Measurements from ENCODE around the gene GPR4. TPM values are rescaled to one million over a fixed set of nuclear protein-coding genes. Genes with fewer than 3 reads are reported as not detected.
A peak's percentile ranks its signal among the peaks of the same experiment; 100 is the strongest.

The GPR4 gene
- total and polyA plus RNA-seq, 2 of the 8 experiments (the other 6 are each of a cell fraction or from before 2014, with no cell fraction given) = 0.19 to 0.39 TPM

DNA sequence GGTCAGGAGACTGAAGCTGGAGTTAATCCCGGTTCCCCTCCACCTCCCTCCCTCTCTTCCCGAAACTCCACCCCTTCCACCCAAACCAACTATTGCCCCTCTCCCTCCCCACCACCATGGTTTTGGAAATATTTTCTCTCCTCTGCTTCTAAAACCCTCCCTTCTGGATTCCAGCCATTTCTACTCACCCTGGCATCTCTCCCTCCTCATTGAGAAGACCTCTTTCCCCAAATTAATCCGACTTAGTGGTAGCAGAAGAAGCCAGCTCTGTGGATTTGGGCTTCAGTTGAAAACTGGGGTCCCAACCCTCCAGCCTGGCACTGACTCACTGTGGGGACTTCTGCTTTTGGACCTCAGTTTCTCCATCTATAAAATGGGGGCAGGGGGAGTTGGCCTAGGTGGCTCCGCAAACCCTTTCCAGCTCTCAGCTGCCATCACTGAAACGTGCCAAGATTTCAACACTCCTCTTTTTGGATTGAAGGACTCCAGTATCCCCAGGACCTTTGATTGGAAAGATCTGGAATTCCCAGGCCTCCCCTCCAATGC lies 1.6 kb downstream of the GPR4 start:
- Histone ChIP-seq H3K4me3 (ENCODE audit: extremely low read depth in 1 of 4, insufficient read depth in 2 of 4, low read depth in 3 of 4, low read length in 4 of 4) (no peak overlapping the region; a peak in 1 of 8 replicates), H3K23ac (ENCODE audit: insufficient read length) (no peak overlapping the region), H3K79me2 (ENCODE audit: control insufficient read depth in 1 of 2, insufficient read depth in 2 of 2, low read length in 2 of 2) (no peaks in the 10 kb centered on the region), H3K4me1 (replicated peaks in 1 of 4; ENCODE audit: control insufficient read depth in 3 of 4, insufficient read depth in 4 of 4, low read length in 3 of 4) (peaks cover 12 to 25% (median 13%) of the 10 kb centered on the region in 4 experiments), H2BK5ac (ENCODE audit: low read depth, low read length) (no peak overlapping the region), H2AK5ac (ENCODE audit: low read depth, low read length) (no peak overlapping the region), H2BK120ac (replicated peaks; ENCODE audit: low read depth, low read length) (no peak overlapping the region), H3K9ac (replicated peaks in 1 of 4; ENCODE audit: extremely low read depth in 1 of 4, low read depth in 3 of 4, low read length in 3 of 4) (no peak overlapping the region), H3K27ac (ENCODE audit: low read depth, low read length) (no peak overlapping the region), H3K36me3 (ENCODE audit: control insufficient read depth in 2 of 4, insufficient read depth in 4 of 4, low read length in 3 of 4) (no peaks in the 10 kb centered on the region), H3K4me2 (ENCODE audit: insufficient read depth in 1 of 2, low read depth in 2 of 2, low read length in 2 of 2) (peak overlapping the region; percentile 31 to 77; a peak in 3 of 4 replicates), H4K91ac (replicated peaks; ENCODE audit: insufficient read length, low read length) (no peak overlapping the region), H3K56ac (replicated peaks; ENCODE audit: insufficient read length, low read depth, low read length) (no peak overlapping the region), H4K8ac (ENCODE audit: extremely low read depth, insufficient read depth, low read length) (no peak overlapping the region), H3K4ac (replicated peaks; ENCODE audit: insufficient read length, low read depth, low read length) (no peak overlapping the region), H3K9me3 (ENCODE audit: insufficient read depth in 2 of 2, low read depth in 1 of 2, low read length in 1 of 2) (no peaks in the 10 kb centered on the region), H2BK20ac (ENCODE audit: low read length) (no peak overlapping the region), H4K20me1 (replicated peaks in 1 of 2; ENCODE audit: control insufficient read depth in 1 of 2, insufficient read depth in 2 of 2, low read length in 2 of 2) (no peaks in the 10 kb centered on the region), H3K14ac (ENCODE audit: insufficient read length) (no peak overlapping the region), H2AFZ (ENCODE audit: low read length) (no peak overlapping the region), H3K18ac (ENCODE audit: extremely low read depth, low read length) (no peak overlapping the region), H2BK15ac (ENCODE audit: low read length) (no peak overlapping the region), H2BK12ac (ENCODE audit: low read depth, low read length) (no peak overlapping the region), H3K27me3 (replicated peaks in 1 of 4; ENCODE audit: control insufficient read depth in 3 of 4, extremely low read depth in 1 of 4, insufficient read depth in 3 of 4, low read length in 3 of 4) (peaks cover 36 to 56% (median 49%) of the 10 kb centered on the region in 4 experiments), H3K79me1 (ENCODE audit: low read depth, low read length) (no peaks in the 10 kb centered on the region), H4K5ac (ENCODE audit: insufficient read length, low read depth, low read length) (no peak overlapping the region), H3K23me2 (ENCODE audit: low read depth, low read length) (peaks cover 13% of the 10 kb centered on the region; the same call in 1 of the 2 replicates)
- TF ChIP-seq SP4 (IDR thresholded peaks at IDR 0.05; ENCODE audit: low read length) (no peak), GTF2F1 (IDR thresholded peaks at IDR 0.05; ENCODE audit: borderline replicate concordance, low read depth, low read length) (no peak), KDM1A (IDR thresholded peaks at IDR 0.05; ENCODE audit: borderline replicate concordance, low read length) (peak; percentile 71; the same call in 1 of the 2 replicates), RBBP5 (IDR thresholded peaks at IDR 0.05; ENCODE audit: borderline replicate concordance, low read depth, low read length) (no peak), TEAD4 (IDR thresholded peaks at IDR 0.05; ENCODE audit: low read depth, low read length) (no peak)
- CTCF ChIA-PET (ENCODE audit: partially characterized antibody) = interaction anchor here (1.0 to 2.0 kb wide), 5 partner anchors 12 to 43 kb away, joined by 3 to 7 read pairs (median 4); partner anchors contain the start of gene OPA3
- POLR2A ChIA-PET (ENCODE audit: partially characterized antibody) = interaction anchor here (0.8 to 3.0 kb wide), 4 partner anchors 16 to 43 kb away, joined by 3 to 9 read pairs (median 4); partner anchors contain the start of gene EML2
- FAIRE-seq (no peak), DNase-seq (ENCODE audit: low read depth in 1 of 2, low spot score in 2 of 2) (no peak)
- 52 to 100% methylated on average over 1 to 5 of the region's 5 CpGs for WGBS, 2 experiments (ENCODE audit: extremely low coverage in 1 of 2, insufficient coverage in 1 of 2, insufficient read length in 1 of 2, insufficient replicate concordance in 2 of 2, low coverage in 1 of 2, low lambda C conversion rate in 2 of 2, missing lambda C conversion rate in 1 of 2)
